SK-N-SH treated with all-trans-retinoic acid at 6 μM for 48 hours (cell line): ENCODE measurements around the gene SLC1A5.

Experiments
- ISL1 ChIP-seq: fragments of 250-450 bp; sonication (Bioruptor Pico); IDR thresholded peaks from 2 replicates; pipeline ENCODE4 v2.1.2; 2022; ENCODE audit warnings: mild to moderate bottlenecking, moderate library complexity
- PPARA ChIP-seq: fragments of 250-450 bp; sonication (Bioruptor Pico); IDR thresholded peaks from 2 replicates; pipeline ENCODE4 v1.5.0; 2020; ENCODE audit warnings: mild to moderate bottlenecking, borderline replicate concordance
- RARB ChIP-seq: fragments of 250-450 bp; sonication (Bioruptor Pico); IDR thresholded peaks from 2 replicates; pipeline ENCODE4 v1.8.0; 2021; ENCODE audit warnings: mild to moderate bottlenecking, moderate library complexity
- TCF4 ChIP-seq: fragments of 250-450 bp; sonication (Bioruptor Pico); IDR thresholded peaks from 2 replicates; pipeline ENCODE4 v1.8.0; 2021; ENCODE audit warnings: mild to moderate bottlenecking, moderate library complexity, borderline replicate concordance
- ZC3H10 ChIP-seq: fragments of 250-450 bp; sonication (Bioruptor Pico); IDR thresholded peaks from 2 replicates; pipeline ENCODE4 v1.5.1; 2021; ENCODE audit warnings: mild to moderate bottlenecking, moderate library complexity
- ZFP30 ChIP-seq: fragments of 450-650 bp; formaldehyde crosslinking; IDR thresholded peaks from 2 replicates; pipeline ENCODE4 v1.5.0; 2022; ENCODE audit warnings: mild to moderate bottlenecking, moderate library complexity
- TF ChIP-seq, protein P1 (sequence below): fragments of 250-450 bp; sonication (Bioruptor Pico); IDR thresholded peaks from 2 replicates; pipeline ENCODE4 v1.8.0; 2021; ENCODE audit warnings: low read depth, mild to moderate bottlenecking, moderate library complexity, borderline replicate concordance
- TF ChIP-seq, protein P2 (sequence below): fragments of 250-450 bp; sonication (Bioruptor Pico); IDR thresholded peaks from 2 replicates; pipeline ENCODE4 v1.8.0; 2020; ENCODE audit warnings: mild to moderate bottlenecking, moderate library complexity, borderline replicate concordance
- TF ChIP-seq, protein P3 (sequence below): fragments of 250-450 bp; sonication (Bioruptor Pico); IDR thresholded peaks from 2 replicates; pipeline ENCODE4 v1.5.1; 2021; ENCODE audit warnings: mild to moderate bottlenecking, moderate library complexity

DNA sequence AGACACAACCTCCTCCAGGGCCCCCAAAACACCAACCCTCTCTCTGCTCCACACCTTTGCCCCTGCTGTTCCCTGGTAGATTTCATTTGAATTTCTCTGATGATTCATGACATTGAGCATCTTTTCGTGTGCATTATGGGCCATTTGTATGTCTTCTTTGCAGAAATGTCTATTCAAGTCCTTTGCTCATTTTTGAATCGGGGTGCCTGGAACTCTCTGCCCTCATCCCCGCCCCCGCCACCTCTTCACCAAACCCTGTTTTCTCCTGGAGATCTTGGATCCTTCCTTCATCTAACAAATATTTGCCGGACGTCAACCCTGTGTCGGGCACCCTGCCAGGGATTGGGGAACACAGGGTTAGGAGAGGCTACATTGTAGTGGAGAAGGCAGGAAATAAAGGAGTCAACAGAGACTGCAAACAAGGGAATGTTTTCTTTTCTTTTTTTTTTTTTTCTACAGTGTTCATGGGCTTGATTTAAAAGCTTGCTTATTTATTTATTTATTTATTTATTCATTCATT is 25.5 kb upstream of the SLC1A5 start:
- TF ChIP-seq ISL1 (no peak), PPARA (CRISPR knock-in tag) (no peak), ZFP30 (no peak), TCF4 (no peak), RARB (no peak), ZC3H10 (CRISPR knock-in tag) (no peak)
- TF ChIP-seq, protein P1, sequence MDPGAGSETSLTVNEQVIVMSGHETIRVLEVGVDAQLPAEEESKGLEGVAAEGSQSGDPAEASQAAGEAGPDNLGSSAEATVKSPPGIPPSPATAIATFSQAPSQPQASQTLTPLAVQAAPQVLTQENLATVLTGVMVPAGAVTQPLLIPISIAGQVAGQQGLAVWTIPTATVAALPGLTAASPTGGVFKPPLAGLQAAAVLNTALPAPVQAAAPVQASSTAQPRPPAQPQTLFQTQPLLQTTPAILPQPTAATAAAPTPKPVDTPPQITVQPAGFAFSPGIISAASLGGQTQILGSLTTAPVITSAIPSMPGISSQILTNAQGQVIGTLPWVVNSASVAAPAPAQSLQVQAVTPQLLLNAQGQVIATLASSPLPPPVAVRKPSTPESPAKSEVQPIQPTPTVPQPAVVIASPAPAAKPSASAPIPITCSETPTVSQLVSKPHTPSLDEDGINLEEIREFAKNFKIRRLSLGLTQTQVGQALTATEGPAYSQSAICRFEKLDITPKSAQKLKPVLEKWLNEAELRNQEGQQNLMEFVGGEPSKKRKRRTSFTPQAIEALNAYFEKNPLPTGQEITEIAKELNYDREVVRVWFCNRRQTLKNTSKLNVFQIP, result no peak
- TF ChIP-seq, protein P2, sequence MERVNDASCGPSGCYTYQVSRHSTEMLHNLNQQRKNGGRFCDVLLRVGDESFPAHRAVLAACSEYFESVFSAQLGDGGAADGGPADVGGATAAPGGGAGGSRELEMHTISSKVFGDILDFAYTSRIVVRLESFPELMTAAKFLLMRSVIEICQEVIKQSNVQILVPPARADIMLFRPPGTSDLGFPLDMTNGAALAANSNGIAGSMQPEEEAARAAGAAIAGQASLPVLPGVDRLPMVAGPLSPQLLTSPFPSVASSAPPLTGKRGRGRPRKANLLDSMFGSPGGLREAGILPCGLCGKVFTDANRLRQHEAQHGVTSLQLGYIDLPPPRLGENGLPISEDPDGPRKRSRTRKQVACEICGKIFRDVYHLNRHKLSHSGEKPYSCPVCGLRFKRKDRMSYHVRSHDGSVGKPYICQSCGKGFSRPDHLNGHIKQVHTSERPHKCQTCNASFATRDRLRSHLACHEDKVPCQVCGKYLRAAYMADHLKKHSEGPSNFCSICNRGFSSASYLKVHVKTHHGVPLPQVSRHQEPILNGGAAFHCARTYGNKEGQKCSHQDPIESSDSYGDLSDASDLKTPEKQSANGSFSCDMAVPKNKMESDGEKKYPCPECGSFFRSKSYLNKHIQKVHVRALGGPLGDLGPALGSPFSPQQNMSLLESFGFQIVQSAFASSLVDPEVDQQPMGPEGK (CRISPR knock-in tag), result no peak
- TF ChIP-seq, protein P3, sequence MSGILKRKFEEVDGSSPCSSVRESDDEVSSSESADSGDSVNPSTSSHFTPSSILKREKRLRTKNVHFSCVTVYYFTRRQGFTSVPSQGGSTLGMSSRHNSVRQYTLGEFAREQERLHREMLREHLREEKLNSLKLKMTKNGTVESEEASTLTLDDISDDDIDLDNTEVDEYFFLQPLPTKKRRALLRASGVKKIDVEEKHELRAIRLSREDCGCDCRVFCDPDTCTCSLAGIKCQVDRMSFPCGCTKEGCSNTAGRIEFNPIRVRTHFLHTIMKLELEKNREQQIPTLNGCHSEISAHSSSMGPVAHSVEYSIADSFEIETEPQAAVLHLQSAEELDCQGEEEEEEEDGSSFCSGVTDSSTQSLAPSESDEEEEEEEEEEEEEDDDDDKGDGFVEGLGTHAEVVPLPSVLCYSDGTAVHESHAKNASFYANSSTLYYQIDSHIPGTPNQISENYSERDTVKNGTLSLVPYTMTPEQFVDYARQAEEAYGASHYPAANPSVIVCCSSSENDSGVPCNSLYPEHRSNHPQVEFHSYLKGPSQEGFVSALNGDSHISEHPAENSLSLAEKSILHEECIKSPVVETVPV (CRISPR knock-in tag), result no peak
